Muscle of arm (tissue), 14 donors: ENCODE results near the gene TMC2. TPM values are rescaled to one million over a fixed set of nuclear protein-coding genes. Genes with fewer than 3 reads are reported as not detected.
A peak's percentile ranks its signal among the peaks of the same experiment; 100 is the strongest.
"Not testable (repeated sequence)": the region's sequence is repeated elsewhere in the genome, so short reads cannot be mapped to it uniquely, and the experiment has no call there.

Experiments
- DNase-seq: peaks from one replicate; pipeline ENCODE4 v3.0.0-alpha.2; 2013
- long read RNA-seq, 11 donors: transcript quantifications; one replicate each; lab custom pipeline, GENCODE V29; 2026
- polyA plus RNA-seq, 12 donors: library from polyadenylated mRNA; unstranded; fragments of 120-200 nt; gene quantifications; one replicate each; pipeline ENCODE4 v1.2.1, GENCODE V29; 2013; ENCODE audit not compliant: insufficient read length in 12 of 12

Gene TMC2, protein sequence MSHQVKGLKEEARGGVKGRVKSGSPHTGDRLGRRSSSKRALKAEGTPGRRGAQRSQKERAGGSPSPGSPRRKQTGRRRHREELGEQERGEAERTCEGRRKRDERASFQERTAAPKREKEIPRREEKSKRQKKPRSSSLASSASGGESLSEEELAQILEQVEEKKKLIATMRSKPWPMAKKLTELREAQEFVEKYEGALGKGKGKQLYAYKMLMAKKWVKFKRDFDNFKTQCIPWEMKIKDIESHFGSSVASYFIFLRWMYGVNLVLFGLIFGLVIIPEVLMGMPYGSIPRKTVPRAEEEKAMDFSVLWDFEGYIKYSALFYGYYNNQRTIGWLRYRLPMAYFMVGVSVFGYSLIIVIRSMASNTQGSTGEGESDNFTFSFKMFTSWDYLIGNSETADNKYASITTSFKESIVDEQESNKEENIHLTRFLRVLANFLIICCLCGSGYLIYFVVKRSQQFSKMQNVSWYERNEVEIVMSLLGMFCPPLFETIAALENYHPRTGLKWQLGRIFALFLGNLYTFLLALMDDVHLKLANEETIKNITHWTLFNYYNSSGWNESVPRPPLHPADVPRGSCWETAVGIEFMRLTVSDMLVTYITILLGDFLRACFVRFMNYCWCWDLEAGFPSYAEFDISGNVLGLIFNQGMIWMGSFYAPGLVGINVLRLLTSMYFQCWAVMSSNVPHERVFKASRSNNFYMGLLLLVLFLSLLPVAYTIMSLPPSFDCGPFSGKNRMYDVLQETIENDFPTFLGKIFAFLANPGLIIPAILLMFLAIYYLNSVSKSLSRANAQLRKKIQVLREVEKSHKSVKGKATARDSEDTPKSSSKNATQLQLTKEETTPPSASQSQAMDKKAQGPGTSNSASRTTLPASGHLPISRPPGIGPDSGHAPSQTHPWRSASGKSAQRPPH
- polyA plus RNA-seq, result under 1 TPM in 6 of 12 donors, not detected in 6; 0.04 to 0.14 (median 0.12) TPM
- long read RNA-seq, donor 1, result 0 reads
- long read RNA-seq, donor 2, result 0 reads
- long read RNA-seq, donor 3, result 0 reads
- long read RNA-seq, donor 4, result 0 reads
- long read RNA-seq, donor 5, result 0 reads
- long read RNA-seq, donor 6, result 0 reads
- long read RNA-seq, donor 7, result 0 reads
- long read RNA-seq, donor 8, result 0 reads
- long read RNA-seq, donor 9, result 0 reads
- long read RNA-seq, donor 10, result 0 reads
- long read RNA-seq, donor 11, result 0 reads

DNA sequence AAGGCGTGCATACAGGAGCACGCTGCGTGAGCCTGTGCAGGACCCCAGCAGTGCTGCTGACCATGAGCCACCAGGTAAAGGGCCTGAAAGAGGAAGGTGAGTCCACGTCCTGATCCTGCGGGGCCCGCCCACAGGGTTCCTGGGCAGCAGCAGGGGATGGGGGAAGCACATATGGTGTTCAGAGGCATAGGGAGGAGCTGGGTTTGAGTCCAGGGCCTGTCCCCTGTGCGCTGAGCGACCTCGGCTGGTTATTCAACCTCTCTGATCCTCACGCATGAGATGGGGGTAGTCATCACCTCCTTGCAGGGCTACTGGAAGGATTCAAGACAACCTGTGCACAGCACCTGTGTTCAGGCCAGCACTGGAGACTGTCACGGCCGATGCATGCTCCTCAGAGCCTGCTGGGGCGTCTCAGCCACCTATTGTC, at the start of gene TMC2:
Gene TMC2, plus strand, starts transcription at position 14 of the 427 bp plus-strand sequence. Its CDS starts 49 bp downstream, at position 63.
- DNase-seq, result no peak

DNA sequence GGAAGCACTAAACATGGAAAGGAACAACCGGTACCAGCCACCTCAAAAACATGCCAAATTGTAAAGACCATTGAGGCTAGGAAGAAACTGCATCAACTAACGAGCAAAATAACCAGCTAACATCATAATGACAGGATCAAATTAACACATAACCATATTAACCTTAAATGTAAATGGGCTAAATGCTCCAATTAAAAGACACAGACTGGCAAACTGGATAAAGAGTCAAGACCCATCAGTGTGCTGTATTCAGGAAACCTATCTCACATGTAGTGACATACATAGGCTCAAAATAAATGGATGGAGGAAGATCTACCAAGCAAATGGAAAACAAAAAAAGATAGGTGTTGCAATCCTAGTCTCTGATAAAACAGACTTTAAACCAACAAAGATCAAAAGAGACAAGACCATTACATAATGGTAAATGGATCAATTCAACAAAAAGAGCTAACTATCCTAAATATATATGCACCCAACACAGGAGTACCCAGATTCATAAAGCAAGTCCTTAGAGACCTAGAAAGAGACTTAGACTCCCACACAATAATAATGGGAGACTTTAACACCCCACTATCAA, 33.5 kb upstream of the TMC2 start:
- DNase-seq, result not testable (repeated sequence)

DNA sequence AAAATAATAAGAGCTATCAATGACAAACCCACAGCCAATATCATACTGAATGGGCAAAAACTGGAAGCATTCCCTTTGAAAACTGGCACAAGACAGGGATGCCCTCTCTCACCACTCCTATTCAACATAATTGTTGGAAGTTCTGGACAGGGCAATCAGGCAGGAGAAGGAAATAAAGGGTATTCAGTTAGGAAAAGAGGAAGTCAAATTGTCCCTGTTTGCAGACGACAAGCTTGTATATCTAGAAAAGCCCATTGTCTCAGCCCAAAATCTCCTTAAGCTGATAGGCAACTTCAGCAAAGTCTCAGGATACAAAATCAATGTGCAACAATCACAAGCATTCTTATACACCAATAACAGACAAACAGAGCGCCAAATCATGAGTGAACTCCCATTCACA, 31.6 kb upstream of the TMC2 start:
- DNase-seq, result not testable (repeated sequence)

DNA sequence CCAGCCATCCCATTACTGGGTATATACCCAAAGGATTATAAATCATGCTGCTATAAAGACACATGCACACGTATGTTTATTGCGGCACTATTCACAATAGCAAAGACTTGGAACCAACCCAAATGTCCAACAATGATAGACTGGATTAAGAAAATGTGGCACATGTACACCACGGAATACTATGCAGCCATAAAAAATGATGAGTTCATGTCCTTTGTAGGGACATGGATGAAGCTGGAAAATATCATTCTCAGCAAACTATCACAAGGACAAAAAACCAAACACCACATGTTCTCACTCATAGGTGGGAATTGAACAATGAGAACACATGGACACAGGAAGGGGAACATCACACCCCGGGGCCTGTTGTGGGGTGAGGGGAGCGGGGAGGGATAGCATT, 29.9 kb upstream of the TMC2 start:
- not testable (repeated sequence) for DNase-seq

DNA sequence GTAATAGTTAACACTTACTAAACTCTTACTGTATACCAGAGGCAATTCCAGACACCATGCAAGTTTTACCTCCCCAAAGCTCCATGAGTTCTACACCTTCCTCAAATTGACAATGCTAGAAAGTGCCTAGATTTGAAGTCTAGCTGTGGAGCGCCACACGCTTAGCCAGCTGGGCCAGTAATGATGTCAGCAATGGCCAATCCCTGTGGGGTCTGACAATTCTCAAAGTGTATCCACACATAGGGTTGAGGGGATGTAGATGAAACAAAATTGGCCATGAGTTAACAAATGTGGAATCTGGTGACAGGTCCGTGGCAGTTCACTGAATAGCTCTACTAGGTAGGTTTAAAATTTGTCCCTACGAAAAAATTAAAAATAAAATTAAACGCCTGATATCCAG, 28.9 kb upstream of the TMC2 start:
- DNase-seq, result no peak

DNA sequence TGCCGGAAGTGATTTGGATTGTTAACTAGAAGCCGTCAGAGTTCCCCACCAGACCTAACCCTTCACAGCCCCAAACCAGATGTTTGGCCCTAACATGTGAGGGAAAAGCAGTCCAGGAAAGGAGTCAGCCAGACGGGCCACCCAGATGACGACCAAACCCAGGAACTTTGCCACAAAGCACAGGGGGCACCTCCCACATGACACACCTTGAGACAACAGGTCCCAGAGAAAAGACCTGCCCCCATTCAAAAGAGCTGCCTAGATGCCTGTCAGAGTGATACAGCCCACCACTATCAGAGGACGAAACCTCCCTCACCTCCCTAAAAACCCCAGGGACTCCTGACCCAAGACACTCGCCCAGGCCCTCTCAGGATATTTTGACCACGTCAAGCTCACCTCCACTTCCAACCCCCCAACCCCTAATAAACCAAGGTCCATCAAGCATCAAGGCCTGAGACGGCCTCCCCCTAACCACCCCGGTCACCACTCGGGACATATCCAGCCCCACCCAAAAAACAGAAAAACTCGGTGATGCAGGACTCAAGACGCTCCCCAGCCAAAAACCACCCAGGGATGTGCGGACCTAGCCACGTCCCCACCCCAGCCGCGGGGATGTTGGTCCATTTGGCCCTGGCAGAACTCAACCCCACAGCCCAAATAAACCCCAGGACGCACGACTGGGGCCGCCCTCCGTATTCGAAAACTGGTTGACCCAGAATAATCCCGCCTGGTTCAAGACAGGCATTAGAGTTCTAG, 28.3 kb upstream of the TMC2 start:
- no peak for DNase-seq

DNA sequence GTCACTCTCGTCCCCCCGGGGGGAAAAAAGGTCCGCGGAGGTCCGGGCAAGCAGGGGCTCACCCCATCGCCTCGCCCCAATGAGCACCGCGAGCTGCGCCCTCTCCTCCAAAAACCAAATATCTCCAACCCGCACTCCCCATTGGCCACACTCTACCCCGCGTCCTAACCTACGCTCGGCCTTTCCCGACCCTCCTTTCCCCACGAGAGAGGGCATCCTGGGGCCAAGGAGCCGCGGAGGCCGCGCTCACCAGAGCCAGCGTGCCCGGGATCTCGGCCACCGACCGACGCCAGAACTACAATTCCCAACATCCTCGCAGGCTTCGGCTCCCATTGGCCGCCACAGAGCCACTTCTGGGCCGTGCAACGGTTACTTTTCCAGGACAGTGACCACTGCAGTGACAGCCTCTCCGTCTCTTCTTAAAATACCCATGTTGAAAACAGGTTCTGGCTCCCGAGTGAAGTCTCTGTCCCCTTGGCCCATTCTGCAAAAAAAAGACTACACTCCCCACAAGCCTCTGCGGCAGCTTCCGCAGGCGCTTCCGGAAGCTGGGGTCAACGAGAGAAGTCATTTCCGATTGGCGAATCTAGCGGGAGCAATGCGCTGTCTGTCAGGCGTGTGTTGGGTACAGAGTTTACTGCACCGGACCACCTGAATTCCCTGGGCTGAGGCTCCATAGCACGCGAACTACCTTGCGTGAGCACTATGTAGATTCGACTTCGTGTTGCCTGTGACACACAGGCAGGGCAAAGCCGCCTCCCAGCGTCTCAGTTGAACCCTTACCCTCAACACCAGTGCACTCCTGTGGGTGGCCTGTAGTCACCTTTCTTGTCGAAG, 27.5 kb upstream of the TMC2 start, which contains the start of gene ZNF343:
Gene ZNF343, minus strand, starts transcription at position 285 of the 837 bp plus-strand sequence. CDS start 15,020 bp downstream, outside the sequence.
- DNase-seq, result peak; percentile 89

DNA sequence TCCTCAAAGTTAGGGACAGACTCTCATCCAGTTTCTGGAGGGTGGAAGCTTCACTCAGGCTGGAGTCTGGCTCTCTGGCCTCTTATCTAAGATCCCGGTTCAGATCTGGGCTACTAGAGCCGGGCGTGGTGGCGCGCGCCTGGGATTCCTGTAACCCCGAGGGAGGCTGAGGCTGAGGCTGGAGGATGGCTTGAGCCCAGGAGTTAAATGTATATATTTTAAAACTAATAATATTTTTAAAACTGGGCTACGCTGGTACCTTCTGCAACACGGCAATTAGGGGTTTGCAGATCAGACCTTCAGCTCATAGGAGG, 26.9 kb upstream of the TMC2 start:
- no peak for DNase-seq

DNA sequence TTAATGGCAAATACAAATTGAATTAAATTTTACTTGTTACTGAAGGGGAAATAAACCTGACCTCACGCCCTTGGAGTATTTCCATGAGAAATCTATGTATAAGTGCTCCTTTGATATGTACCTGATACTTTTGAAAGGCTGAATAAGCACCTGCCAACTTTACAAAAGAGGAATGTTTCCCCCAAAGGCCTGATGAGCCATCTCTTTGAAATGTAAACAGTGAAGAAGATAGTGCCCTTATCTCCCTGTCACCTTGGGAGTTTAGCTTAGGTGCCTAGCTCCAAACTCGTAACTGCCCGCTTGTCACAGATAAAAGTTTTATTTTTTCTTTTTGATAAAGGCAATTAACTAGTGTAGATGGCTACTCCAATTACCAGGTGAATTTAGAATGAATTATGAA, 26.6 kb upstream of the TMC2 start:
- no peak for DNase-seq

DNA sequence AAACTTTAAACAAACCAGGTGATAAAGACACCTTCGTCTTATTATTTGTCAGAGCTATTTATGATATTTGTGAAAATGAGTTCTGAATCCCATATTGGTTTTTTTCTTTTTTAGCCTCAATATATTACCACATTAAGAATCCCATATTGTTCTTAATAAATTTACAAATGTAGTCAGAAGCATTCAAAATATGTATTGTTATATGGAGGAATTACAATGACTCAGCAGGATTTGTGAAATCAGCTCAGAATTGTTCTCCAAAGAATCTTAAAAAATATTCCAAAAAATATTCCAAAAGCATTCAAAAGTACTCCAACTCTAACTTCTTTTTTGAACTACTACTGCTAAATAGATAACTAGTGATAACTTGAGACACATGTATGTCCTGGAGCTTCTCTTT, 21.2 kb upstream of the TMC2 start:
- DNase-seq, result no peak

DNA sequence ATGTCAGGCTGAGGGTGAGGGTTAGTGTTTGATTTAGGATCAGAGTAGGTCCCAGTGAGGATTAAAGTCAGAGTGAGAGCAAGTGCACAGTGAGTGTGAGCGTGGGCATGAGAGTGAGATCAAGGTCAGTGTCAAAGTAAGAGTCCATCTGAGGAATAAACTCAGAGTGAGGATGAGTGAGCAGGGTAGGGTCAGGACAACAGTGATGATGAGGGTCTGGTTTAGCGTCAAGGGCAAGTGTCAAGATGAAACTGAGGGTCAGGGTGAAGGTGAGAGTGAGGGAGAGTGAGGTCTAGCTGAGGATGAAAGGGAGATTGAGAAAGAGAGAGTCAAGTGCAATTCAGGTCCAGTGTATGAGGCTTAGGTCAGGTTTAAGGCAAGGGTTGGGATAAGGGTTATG, 20.0 kb upstream of the TMC2 start:
- no peak for DNase-seq

DNA sequence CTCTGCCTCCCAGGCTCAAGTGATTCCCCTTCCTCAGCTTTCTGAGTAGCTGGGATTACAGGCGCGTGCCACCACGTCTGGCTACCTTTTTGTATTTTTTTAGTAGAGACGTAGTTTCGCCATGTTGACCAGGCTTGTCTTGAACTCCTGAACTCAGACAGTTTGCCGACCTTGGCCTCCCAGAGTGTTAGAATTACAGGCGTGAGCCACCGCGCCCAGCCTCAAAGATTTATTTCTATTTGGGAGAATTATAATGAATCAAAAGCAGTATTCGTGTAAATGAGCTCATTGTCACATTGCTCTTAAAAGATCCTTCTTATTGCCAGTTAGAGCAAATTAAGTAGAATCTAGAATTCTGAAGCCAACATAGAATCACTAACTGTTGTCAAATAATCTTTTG, 18.3 kb upstream of the TMC2 start:
- no peak for DNase-seq

DNA sequence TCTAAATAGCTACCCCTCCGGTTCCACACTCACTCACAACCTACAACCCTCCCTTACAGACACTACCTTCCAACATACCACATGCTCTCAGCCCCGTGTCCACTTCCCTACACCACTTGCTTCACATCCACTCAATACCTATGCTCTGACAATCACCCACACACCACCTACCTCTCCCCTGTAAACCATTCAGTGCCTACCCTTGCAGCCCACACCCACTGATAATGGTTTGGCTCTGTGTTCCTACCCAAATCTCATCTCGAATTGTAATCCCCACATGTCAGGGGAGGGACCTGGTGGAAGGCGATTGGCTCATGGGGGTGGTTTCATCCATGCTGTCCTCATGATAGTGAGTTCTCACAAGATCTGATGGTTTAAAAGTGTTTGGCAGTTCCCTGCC, 17.8 kb upstream of the TMC2 start:
- DNase-seq, result no peak

DNA sequence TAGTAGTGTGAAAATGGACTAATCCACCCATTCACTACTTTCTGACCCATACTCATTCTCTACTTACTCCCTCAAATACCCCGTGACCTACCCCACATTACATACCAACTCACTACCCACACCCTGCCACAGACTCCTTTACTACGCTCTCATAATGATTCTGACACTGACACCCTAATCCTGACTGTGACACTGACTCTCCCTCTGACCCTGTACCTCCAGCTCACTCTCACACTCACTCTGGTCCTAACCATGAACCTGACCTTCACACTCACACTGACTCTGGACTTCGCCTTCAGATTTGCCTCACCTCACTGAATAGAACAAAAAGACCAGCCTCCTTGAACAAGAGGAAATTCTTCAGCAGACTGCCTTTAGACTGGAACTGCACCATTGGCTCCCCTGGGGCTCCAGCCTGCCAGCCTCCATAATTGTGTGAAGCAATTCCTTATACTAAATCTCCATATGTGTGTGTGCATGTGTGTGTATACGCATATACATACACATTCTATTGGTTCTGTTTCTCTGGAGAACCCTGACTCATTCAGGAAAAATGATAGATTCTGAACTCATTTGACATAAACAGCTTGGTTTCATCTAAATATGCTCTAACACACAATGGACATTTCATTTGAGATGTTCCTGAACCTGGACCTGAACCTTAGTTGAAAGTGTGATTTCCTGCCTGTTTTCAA, 17.1 kb upstream of the TMC2 start:
- no peak for DNase-seq

DNA sequence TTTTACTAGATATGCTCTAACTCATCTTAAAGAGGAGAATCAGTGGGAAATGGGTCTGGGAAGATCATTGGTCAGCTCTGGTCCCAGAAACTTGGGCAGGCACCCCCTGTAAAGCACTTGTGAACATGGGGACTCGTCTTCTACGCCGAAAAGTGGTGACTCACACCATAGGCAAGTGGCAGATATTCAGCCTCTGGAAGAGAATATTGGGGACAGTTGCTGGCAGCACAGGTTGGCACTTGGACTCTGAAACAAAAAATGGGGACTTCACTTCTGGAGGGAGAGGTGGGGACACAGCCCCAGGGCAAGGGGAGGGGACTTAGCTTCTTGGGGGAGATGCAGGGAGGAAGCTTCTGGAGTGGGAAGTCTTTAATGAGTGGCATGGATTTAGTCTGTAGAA, 15.8 kb upstream of the TMC2 start:
- no peak for DNase-seq

DNA sequence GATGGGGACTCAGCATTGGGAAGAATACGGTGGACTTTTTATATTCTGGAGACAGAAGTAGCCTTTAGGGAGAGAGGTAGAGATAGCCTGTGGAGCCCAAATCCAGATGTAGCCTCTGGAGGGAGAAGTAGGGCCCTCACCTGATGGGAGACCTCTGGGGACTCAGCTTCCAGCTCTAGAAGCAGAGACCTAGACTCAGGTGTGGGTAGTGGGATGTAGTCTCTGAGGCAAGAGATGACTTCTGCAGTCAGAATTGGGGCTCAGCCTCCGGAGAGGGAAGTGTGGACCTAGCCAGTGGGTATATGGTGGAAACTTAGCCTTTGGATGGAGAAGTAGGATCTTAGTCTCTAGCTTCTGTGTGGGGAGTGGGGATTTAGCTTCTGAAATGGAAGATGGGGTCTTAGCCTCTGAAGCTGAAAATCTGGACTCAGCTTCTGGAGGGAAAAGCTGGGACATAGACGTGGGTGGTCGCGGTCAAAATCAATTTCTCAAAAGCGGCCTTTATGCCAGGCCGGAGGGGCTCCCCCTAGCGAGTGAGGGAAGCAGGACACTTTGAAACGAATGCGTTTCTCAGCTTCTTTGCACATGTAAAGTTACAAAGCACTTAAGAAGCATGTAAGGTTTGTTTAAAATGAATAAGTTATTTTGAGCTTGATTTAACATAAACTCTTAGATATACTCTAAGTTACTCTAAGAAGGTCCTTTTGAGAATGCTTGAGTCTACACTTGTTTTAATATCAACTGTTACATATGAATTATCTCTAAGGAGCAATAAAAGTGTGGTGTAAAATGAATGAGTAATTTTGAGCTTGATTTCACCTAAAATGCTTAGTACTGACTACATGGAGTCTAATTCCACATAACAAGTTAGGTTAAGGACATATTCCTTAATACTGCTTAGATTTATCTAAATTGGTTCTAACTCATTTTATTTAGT, 14.7 kb upstream of the TMC2 start:
- peak; percentile 16 for DNase-seq

DNA sequence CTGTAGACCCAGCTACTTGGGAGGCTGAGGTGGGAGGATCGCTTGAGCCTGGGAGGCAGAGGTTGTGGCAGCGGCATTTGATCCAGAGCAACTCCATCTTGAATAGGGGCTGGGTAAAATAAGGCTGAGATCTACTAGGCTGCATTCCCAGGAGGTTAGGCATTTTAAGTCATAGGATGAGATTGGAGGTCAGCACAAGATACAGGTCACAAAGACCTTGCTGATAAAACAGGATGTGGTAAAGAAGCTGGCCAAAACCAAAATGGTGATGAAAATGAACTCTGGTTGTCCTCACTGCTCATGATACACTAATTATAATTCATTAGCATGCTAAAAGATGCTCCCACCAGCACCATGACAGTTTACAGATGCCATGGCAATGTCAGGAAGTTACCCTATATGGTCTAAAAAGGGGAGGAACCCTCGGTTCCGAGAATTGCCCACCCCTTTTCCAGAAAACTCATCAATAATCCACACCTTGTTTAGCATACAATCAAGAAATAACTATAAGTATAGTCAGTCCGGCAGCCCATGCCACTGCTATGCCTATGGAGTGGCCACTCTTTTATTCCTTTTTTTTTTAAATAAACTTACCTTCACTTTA, 13.4 kb upstream of the TMC2 start:
- not testable (repeated sequence) for DNase-seq
